SK-N-SH treated with all-trans-retinoic acid at 6 μM for 48 hours (cell line): ENCODE results near the gene SPECC1.
A peak's percentile ranks its signal among the peaks of the same experiment; 100 is the strongest.

Experiments
- ATAC-seq: fragments of 200-7000 bp; cut with Tn5 transposase; 3 replicates; pipeline ENCODE4 v1.9.1; 2020; ENCODE audit warnings: mild to moderate bottlenecking, moderate library complexity
- ARNTL ChIP-seq: fragments of 450-650 bp; formaldehyde crosslinking; IDR thresholded peaks from 2 replicates; pipeline ENCODE4 v1.5.0; 2020; ENCODE audit warnings: low read depth, mild to moderate bottlenecking, moderate library complexity, borderline replicate concordance
- BACH2 ChIP-seq: fragments of 250-450 bp; sonication (Bioruptor Pico); IDR thresholded peaks from 2 replicates; pipeline ENCODE4 v1.9.0; 2021; ENCODE audit warnings: mild to moderate bottlenecking, borderline replicate concordance
- CSDC2 ChIP-seq: fragments of 250-450 bp; sonication (Bioruptor Pico); IDR thresholded peaks from 2 replicates; pipeline ENCODE4 v1.5.0; 2020; ENCODE audit warnings: mild to moderate bottlenecking, moderate library complexity
- ESRRG ChIP-seq: fragments of 250-450 bp; sonication (Bioruptor Pico); IDR thresholded peaks from 2 replicates; pipeline ENCODE4 v1.6.1; 2021; ENCODE audit warnings: mild to moderate bottlenecking
- GLIS3 ChIP-seq: fragments of 250-450 bp; sonication (Bioruptor Pico); IDR thresholded peaks from 2 replicates; pipeline ENCODE4 v1.5.0; 2020; ENCODE audit warnings: mild to moderate bottlenecking, moderate library complexity
- ISL1 ChIP-seq: fragments of 250-450 bp; sonication (Bioruptor Pico); IDR thresholded peaks from 2 replicates; pipeline ENCODE4 v2.1.2; 2022; ENCODE audit warnings: mild to moderate bottlenecking, moderate library complexity
- OSR1 ChIP-seq: fragments of 250-450 bp; sonication (Bioruptor Pico); IDR thresholded peaks from 2 replicates; pipeline ENCODE4 v1.8.0; 2022; ENCODE audit warnings: moderate library complexity, mild to moderate bottlenecking, inconsistent platforms
- PPARA ChIP-seq: fragments of 250-450 bp; sonication (Bioruptor Pico); IDR thresholded peaks from 2 replicates; pipeline ENCODE4 v1.5.0; 2020; ENCODE audit warnings: mild to moderate bottlenecking, borderline replicate concordance
- RARB ChIP-seq: fragments of 250-450 bp; sonication (Bioruptor Pico); IDR thresholded peaks from 2 replicates; pipeline ENCODE4 v1.8.0; 2021; ENCODE audit warnings: mild to moderate bottlenecking, moderate library complexity
- SNAI2 ChIP-seq: fragments of 250-450 bp; sonication (Bioruptor Pico); IDR thresholded peaks from 2 replicates; pipeline ENCODE4 v1.5.0; 2020; ENCODE audit warnings: mild to moderate bottlenecking, moderate library complexity
- TCF4 ChIP-seq: fragments of 250-450 bp; sonication (Bioruptor Pico); IDR thresholded peaks from 2 replicates; pipeline ENCODE4 v1.8.0; 2021; ENCODE audit warnings: mild to moderate bottlenecking, moderate library complexity, borderline replicate concordance
- TOX ChIP-seq: fragments of 250-450 bp; sonication (Bioruptor Pico); IDR thresholded peaks from 2 replicates; pipeline ENCODE4 v1.8.0; 2021; ENCODE audit warnings: mild to moderate bottlenecking, moderate library complexity, borderline replicate concordance
- ZC3H10 ChIP-seq: fragments of 250-450 bp; sonication (Bioruptor Pico); IDR thresholded peaks from 2 replicates; pipeline ENCODE4 v1.5.1; 2021; ENCODE audit warnings: mild to moderate bottlenecking, moderate library complexity
- ZFP30 ChIP-seq: fragments of 450-650 bp; formaldehyde crosslinking; IDR thresholded peaks from 2 replicates; pipeline ENCODE4 v1.5.0; 2022; ENCODE audit warnings: mild to moderate bottlenecking, moderate library complexity
- ZNF70 ChIP-seq: fragments of 450-650 bp; formaldehyde crosslinking; IDR thresholded peaks from 2 replicates; pipeline ENCODE4 v1.5.0; 2020; ENCODE audit warnings: mild to moderate bottlenecking, moderate library complexity
- ZNF8 ChIP-seq: fragments of 450-650 bp; formaldehyde crosslinking; IDR thresholded peaks from 2 replicates; pipeline ENCODE4 v1.5.0; 2020; ENCODE audit warnings: mild to moderate bottlenecking, moderate library complexity
- TF ChIP-seq, protein P1 (sequence below): fragments of 250-450 bp; sonication (Bioruptor Pico); IDR thresholded peaks from 2 replicates; pipeline ENCODE4 v1.8.0; 2020; ENCODE audit warnings: mild to moderate bottlenecking, moderate library complexity, borderline replicate concordance
- TF ChIP-seq, protein P2 (sequence below): fragments of 250-450 bp; sonication (Bioruptor Pico); IDR thresholded peaks from 2 replicates; pipeline ENCODE4 v1.5.1; 2020; ENCODE audit warnings: low read depth, mild to moderate bottlenecking, moderate library complexity
- TF ChIP-seq, protein P3 (sequence below): fragments of 250-450 bp; sonication (Bioruptor Pico); IDR thresholded peaks from 2 replicates; pipeline ENCODE4 v1.5.0; 2020; ENCODE audit warnings: mild to moderate bottlenecking, moderate library complexity
- TF ChIP-seq, protein P4 (sequence below): fragments of 250-450 bp; sonication (Bioruptor Pico); IDR thresholded peaks from 2 replicates; pipeline ENCODE4 v1.8.0; 2021; ENCODE audit warnings: low read depth, mild to moderate bottlenecking, moderate library complexity, borderline replicate concordance
- TF ChIP-seq, protein P5 (sequence below): fragments of 250-450 bp; sonication (Bioruptor Pico); IDR thresholded peaks from 2 replicates; pipeline ENCODE4 v1.5.1; 2021; ENCODE audit warnings: mild to moderate bottlenecking, moderate library complexity

Gene SPECC1

DNA sequence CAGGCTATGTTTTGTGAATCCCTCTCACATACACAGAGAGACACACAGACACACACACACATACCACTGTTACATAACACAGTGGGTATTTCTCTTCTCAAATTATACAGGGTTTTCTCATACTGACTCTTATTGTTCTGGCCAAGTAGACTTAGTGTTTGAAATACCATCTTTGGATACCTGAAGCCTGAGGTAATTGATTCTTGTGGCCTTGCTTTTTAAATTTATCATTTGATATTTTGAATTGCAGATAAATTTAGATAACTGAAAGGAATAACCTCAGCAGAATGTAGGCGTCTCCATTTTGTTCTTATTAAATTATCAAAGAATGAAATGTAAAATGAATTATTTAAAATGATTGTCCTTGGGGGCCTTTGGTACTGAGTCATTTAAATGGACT, 234.4 kb downstream of the SPECC1 start:
- peak; percentile 62 for ATAC-seq
- TF ChIP-seq ISL1 (CRISPR knock-in tag) (peak; percentile 82), RARB (no peak), SNAI2 (CRISPR knock-in tag) (no peak), ZNF8 (CRISPR knock-in tag) (no peak), ZC3H10 (no peak), ESRRG (0 out of 2 replicates have a peak, but pooled peaks have one; percentile 4)
- TF ChIP-seq, protein P1, sequence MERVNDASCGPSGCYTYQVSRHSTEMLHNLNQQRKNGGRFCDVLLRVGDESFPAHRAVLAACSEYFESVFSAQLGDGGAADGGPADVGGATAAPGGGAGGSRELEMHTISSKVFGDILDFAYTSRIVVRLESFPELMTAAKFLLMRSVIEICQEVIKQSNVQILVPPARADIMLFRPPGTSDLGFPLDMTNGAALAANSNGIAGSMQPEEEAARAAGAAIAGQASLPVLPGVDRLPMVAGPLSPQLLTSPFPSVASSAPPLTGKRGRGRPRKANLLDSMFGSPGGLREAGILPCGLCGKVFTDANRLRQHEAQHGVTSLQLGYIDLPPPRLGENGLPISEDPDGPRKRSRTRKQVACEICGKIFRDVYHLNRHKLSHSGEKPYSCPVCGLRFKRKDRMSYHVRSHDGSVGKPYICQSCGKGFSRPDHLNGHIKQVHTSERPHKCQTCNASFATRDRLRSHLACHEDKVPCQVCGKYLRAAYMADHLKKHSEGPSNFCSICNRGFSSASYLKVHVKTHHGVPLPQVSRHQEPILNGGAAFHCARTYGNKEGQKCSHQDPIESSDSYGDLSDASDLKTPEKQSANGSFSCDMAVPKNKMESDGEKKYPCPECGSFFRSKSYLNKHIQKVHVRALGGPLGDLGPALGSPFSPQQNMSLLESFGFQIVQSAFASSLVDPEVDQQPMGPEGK (CRISPR knock-in tag) = no peak
- TF ChIP-seq, protein P2, sequence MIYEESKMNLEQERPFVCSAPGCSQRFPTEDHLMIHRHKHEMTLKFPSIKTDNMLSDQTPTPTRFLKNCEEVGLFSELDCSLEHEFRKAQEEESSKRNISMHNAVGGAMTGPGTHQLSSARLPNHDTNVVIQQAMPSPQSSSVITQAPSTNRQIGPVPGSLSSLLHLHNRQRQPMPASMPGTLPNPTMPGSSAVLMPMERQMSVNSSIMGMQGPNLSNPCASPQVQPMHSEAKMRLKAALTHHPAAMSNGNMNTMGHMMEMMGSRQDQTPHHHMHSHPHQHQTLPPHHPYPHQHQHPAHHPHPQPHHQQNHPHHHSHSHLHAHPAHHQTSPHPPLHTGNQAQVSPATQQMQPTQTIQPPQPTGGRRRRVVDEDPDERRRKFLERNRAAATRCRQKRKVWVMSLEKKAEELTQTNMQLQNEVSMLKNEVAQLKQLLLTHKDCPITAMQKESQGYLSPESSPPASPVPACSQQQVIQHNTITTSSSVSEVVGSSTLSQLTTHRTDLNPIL = peak; percentile 82

DNA sequence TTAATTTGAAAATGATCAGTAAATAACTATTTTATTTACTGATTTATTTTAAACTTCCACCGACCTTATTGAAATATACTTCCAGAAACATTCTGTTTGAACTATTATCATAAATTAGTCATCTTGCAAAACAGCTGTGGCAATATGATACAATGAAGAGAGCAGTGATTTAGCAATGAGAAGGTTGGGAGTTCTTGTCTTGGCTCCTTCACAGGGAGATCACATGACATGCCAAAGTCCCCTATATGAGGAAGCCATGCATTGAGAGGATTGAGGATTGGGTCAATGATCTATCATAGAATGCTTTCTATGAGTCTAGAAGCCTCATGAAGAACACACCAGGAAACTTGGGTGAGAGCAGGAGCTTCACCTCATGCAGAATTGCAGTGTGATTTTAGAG, 235.5 kb downstream of the SPECC1 start:
- TF ChIP-seq TCF4 (CRISPR knock-in tag) (no peak), ZNF70 (no peak)
- no peak for ATAC-seq

DNA sequence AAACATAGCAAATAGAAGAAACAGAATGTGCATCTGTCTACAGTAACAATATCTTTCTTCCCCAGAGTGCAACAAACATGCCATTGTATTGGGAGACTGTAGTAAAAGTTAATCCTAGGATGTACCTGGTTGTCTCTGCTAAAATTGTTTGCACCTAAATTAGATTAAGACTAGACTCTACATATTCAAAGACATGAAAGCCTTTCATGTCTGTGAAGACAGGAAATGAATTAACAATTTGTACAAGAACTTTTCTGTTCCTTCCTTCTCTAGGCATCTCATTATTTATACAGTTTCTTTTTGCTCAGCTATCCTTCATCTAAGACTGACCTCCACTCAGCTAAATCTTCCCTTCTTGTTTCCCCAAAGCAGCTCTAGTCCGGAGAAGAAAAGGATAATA, 237.5 kb downstream of the SPECC1 start:
- ATAC-seq = no peak
- TF ChIP-seq ZFP30 (CRISPR knock-in tag) (no peak), ISL1 (CRISPR knock-in tag) (no peak), ZNF8 (CRISPR knock-in tag) (no peak), TCF4 (CRISPR knock-in tag) (no peak), OSR1 (no peak), CSDC2 (no peak), ZC3H10 (no peak), GLIS3 (CRISPR knock-in tag) (no peak), PPARA (CRISPR knock-in tag) (no peak), TOX (CRISPR knock-in tag) (no peak)
- TF ChIP-seq, protein P3, sequence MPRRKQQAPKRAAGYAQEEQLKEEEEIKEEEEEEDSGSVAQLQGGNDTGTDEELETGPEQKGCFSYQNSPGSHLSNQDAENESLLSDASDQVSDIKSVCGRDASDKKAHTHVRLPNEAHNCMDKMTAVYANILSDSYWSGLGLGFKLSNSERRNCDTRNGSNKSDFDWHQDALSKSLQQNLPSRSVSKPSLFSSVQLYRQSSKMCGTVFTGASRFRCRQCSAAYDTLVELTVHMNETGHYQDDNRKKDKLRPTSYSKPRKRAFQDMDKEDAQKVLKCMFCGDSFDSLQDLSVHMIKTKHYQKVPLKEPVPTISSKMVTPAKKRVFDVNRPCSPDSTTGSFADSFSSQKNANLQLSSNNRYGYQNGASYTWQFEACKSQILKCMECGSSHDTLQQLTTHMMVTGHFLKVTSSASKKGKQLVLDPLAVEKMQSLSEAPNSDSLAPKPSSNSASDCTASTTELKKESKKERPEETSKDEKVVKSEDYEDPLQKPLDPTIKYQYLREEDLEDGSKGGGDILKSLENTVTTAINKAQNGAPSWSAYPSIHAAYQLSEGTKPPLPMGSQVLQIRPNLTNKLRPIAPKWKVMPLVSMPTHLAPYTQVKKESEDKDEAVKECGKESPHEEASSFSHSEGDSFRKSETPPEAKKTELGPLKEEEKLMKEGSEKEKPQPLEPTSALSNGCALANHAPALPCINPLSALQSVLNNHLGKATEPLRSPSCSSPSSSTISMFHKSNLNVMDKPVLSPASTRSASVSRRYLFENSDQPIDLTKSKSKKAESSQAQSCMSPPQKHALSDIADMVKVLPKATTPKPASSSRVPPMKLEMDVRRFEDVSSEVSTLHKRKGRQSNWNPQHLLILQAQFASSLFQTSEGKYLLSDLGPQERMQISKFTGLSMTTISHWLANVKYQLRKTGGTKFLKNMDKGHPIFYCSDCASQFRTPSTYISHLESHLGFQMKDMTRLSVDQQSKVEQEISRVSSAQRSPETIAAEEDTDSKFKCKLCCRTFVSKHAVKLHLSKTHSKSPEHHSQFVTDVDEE (CRISPR knock-in tag) = no peak
- TF ChIP-seq, protein P4, sequence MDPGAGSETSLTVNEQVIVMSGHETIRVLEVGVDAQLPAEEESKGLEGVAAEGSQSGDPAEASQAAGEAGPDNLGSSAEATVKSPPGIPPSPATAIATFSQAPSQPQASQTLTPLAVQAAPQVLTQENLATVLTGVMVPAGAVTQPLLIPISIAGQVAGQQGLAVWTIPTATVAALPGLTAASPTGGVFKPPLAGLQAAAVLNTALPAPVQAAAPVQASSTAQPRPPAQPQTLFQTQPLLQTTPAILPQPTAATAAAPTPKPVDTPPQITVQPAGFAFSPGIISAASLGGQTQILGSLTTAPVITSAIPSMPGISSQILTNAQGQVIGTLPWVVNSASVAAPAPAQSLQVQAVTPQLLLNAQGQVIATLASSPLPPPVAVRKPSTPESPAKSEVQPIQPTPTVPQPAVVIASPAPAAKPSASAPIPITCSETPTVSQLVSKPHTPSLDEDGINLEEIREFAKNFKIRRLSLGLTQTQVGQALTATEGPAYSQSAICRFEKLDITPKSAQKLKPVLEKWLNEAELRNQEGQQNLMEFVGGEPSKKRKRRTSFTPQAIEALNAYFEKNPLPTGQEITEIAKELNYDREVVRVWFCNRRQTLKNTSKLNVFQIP (CRISPR knock-in tag) = no peak
- TF ChIP-seq, protein P5, sequence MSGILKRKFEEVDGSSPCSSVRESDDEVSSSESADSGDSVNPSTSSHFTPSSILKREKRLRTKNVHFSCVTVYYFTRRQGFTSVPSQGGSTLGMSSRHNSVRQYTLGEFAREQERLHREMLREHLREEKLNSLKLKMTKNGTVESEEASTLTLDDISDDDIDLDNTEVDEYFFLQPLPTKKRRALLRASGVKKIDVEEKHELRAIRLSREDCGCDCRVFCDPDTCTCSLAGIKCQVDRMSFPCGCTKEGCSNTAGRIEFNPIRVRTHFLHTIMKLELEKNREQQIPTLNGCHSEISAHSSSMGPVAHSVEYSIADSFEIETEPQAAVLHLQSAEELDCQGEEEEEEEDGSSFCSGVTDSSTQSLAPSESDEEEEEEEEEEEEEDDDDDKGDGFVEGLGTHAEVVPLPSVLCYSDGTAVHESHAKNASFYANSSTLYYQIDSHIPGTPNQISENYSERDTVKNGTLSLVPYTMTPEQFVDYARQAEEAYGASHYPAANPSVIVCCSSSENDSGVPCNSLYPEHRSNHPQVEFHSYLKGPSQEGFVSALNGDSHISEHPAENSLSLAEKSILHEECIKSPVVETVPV (CRISPR knock-in tag) = no peak
- TF ChIP-seq, protein P2 = no peak

DNA sequence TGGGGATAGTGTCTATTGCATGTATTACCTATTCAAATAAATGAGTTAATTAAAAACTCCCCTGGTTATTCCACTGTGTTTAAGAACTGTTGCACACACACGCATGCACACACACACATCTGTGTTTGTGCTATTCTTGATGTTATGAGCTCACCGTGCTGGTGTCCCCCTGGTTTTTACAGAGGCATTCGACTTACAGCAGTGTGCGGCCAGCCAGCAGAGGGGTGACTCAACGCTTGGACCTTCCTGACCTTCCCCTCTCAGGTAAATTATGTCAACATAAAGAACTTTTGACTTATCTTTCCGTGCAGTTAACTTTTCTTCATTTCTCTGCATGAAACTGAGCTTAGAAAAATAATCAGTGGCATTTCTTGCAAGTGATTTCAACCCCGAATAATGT, 244.2 kb downstream of the SPECC1 start:
- ATAC-seq = no peak
- TF ChIP-seq TCF4 (CRISPR knock-in tag) (no peak), OSR1 (no peak), GLIS3 (CRISPR knock-in tag) (no peak), RARB (no peak), ARNTL (CRISPR knock-in tag) (no peak), ZC3H10 (no peak), ZNF8 (CRISPR knock-in tag) (no peak), ISL1 (CRISPR knock-in tag) (no peak), BACH2 (no peak), CSDC2 (no peak), ZNF70 (no peak), ZFP30 (CRISPR knock-in tag) (no peak), TOX (CRISPR knock-in tag) (no peak), SNAI2 (CRISPR knock-in tag) (no peak), ESRRG (no peak)
- TF ChIP-seq, protein P1 (CRISPR knock-in tag) = no peak
- TF ChIP-seq, protein P2 = no peak
